ENCODE data around the gene DDX42.

DNA sequence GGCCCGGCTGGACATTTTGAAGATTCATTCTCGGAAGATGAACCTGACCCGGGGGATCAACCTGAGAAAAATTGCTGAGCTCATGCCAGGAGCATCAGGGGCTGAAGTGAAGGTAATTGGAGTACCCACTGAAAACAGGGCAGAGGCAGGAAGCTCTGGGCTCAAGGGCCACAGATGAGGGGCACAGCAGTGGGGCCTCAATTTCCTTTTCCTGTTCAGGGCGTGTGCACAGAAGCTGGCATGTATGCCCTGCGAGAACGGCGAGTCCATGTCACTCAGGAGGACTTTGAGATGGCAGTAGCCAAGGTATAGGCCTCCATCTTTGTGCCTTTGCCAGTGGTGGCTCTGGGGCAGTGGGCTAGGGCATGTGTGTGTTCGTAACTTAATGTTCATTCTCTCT is 57.5 kb downstream of the DDX42 start:
- TF ChIP-seq, protein P1, sequence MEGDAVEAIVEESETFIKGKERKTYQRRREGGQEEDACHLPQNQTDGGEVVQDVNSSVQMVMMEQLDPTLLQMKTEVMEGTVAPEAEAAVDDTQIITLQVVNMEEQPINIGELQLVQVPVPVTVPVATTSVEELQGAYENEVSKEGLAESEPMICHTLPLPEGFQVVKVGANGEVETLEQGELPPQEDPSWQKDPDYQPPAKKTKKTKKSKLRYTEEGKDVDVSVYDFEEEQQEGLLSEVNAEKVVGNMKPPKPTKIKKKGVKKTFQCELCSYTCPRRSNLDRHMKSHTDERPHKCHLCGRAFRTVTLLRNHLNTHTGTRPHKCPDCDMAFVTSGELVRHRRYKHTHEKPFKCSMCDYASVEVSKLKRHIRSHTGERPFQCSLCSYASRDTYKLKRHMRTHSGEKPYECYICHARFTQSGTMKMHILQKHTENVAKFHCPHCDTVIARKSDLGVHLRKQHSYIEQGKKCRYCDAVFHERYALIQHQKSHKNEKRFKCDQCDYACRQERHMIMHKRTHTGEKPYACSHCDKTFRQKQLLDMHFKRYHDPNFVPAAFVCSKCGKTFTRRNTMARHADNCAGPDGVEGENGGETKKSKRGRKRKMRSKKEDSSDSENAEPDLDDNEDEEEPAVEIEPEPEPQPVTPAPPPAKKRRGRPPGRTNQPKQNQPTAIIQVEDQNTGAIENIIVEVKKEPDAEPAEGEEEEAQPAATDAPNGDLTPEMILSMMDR (IDR thresholded peaks at IDR 0.05; ENCODE audit: low read length) = no peak
- no peak for TF ChIP-seq EZH2phosphoT487 (IDR thresholded peaks at IDR 0.05; ENCODE audit: low read length)
- TF ChIP-seq EZH2 (optimal IDR thresholded peaks at IDR 0.05; ENCODE audit: low read depth, low read length) = no peak

All from MM.1S (cell line).